Retinal pigment epithelial cell (primary cell): ENCODE data around the gene RSBN1.

ENCODE experiments used
- DNase-seq: peaks from one replicate; pipeline ENCODE4 v3.0.0-alpha.2; 2010; ENCODE audit warnings: low read depth
- H3K4me3 ChIP-seq: 2 replicates; pipeline ENCODE4 v1.5.1; 2011; ENCODE audit warnings: mild to moderate bottlenecking, low read length, control low read depth, moderate library complexity
- CTCF ChIP-seq: conservative IDR thresholded peaks from 2 replicates; pipeline ENCODE4 v1.5.1; 2011; ENCODE audit warnings: low read depth, low read length, control low read depth, inconsistent platforms

The RSBN1 gene

GRCh38 chr1:113765306-113766230 is 46.7 kb downstream of the RSBN1 start:
- DNase-seq = no peak
- no peak for TF ChIP-seq CTCF
- H3K4me3 ChIP-seq = no peak overlapping the region

- no peak for TF ChIP-seq CTCF
- DNase-seq = no peak
- no peak overlapping the region for H3K4me3 ChIP-seq
Measured at GRCh38 chr1:113763661-113764060, 48.6 kb downstream of the RSBN1 start.

- no peak for DNase-seq
- TF ChIP-seq CTCF = no peak
- H3K4me3 ChIP-seq = no peak overlapping the region
Measured at GRCh38 chr1:113761937-113762336, 50.3 kb downstream of the RSBN1 start.

GRCh38 chr1:113760102-113761080 is 51.9 kb downstream of the RSBN1 start:
- TF ChIP-seq CTCF = no peak
- H3K4me3 ChIP-seq = peak overlapping the region; percentile 92
- DNase-seq = no peak

- peak within 1 kb of the TSS; percentile 92 for H3K4me3 ChIP-seq
- no peak for DNase-seq
- no peak for TF ChIP-seq CTCF
Measured at GRCh38 chr1:113759333-113760101, 52.8 kb downstream of the RSBN1 start, which contains the start of gene PHTF1. Gene PHTF1 (minus strand): TSS chr1:113759486. CDS start chr1:113758703, 783 bp downstream.

- no peak for TF ChIP-seq CTCF
- H3K4me3 ChIP-seq = peak overlapping the region; percentile 92
- DNase-seq = no peak
Measured at GRCh38 chr1:113758631-113759332, 53.5 kb downstream of the RSBN1 start.
